Measurements from ENCODE around the gene TBCE. TPM values are rescaled to one million over a fixed set of nuclear protein-coding genes. Genes with fewer than 3 reads are reported as not detected.

TBCE gene
- total RNA-seq, 2 experiments from 2014 or later = 30.2 to 32.6 TPM

- H3K79me2 ChIP-seq (ENCODE audit: insufficient read depth, low read depth, low read length) = no peaks in the 10 kb centered on the region
- H3K4me2 ChIP-seq (ENCODE audit: low read length) = no peak overlapping the region
- no peak overlapping the region for H3K4me3 ChIP-seq (ENCODE audit: low read depth, low read length, poor library complexity, severe bottlenecking)
- no peaks in the 10 kb centered on the region for H3K4me1 ChIP-seq (ENCODE audit: insufficient read depth, low read length, poor library complexity, severe bottlenecking)
- TF ChIP-seq CTCF (conservative IDR thresholded peaks at IDR 0.05; ENCODE audit: low read length) (peak; percentile 90), EZH2phosphoT487 (IDR thresholded peaks at IDR 0.05; ENCODE audit: borderline replicate concordance, low read depth, low read length) (no peak)
- no TSS peak for BruUV-seq (replicated peaks)
- H2AFZ ChIP-seq (ENCODE audit: low read length) = no peak overlapping the region
- H3K9me3 ChIP-seq (ENCODE audit: low read length) = no peaks in the 10 kb centered on the region
- H3K9me2 ChIP-seq (ENCODE audit: insufficient read depth, low read length) = no peaks in the 10 kb centered on the region
- no peaks in the 10 kb centered on the region for H4K20me1 ChIP-seq (ENCODE audit: insufficient read depth, low read length)
- intact Hi-C loops (cut with micrococcal nuclease; ENCODE audit: unreplicated experiment) = loop anchor here (1.0 to 5.0 kb wide), 4 partner anchors 86 to 310 kb away; partner anchors contain the start of genes ARID4B and GGPS1
- no peak overlapping the region for H3K27ac ChIP-seq (ENCODE audit: low read depth, low read length, poor library complexity, severe bottlenecking)
- ChIA-PET POLR2A (interaction anchor here (0.5 to 0.6 kb wide), 2 partner anchors 180 to 190 kb away, joined by 3 read pairs; no protein-coding TSS in a partner anchor), CTCF (ENCODE audit: unreplicated experiment) (interaction anchor here (1.0 to 1.2 kb wide), 3 partner anchors 22 to 319 kb away, joined by 3 read pairs; no protein-coding TSS in a partner anchor)
- H3K36me3 ChIP-seq (ENCODE audit: insufficient read depth, low read length) = peaks cover 5% of the 10 kb centered on the region; the same call in 1 of the 2 replicates
- peak; percentile 77 for DNase-seq (ENCODE audit: low spot score)
Measured at GRCh38 chr1:235415008-235415904, 48.0 kb downstream of the TBCE start.

DNA sequence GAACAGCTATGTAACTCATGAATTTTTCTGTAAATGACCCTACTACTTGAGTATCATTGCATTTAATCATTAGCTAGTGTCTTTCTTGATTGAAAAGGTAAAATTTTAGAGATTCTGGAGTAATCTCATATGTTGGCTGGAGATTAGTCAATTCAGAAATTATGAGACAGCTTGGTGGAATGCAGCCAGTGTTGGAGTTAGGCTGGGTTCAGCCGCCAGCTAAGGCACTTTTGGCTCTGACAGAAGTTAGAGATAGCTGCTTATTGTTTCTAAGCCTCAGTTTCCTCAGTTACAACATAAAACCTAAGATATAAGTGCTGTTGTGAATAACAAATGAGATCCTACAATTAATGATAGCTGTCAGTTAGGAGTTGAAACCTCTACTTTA is 49.4 kb downstream of the TBCE start:
- TSS peak; percentile 42 for BruUV-seq (replicated peaks)
- TF ChIP-seq EZH2phosphoT487 (IDR thresholded peaks at IDR 0.05; ENCODE audit: borderline replicate concordance, low read depth, low read length) = no peak
- no peak for TF ChIP-seq CTCF (conservative IDR thresholded peaks at IDR 0.05; ENCODE audit: low read length)
- POLR2A ChIA-PET = interaction anchor here (0.6 to 1.2 kb wide), 7 partner anchors 9 to 493 kb away, joined by 3 to 5 read pairs (median 3); no protein-coding TSS in a partner anchor
- no peaks in the 10 kb centered on the region for H4K20me1 ChIP-seq (ENCODE audit: insufficient read depth, low read length)
- no peaks in the 10 kb centered on the region for H3K4me1 ChIP-seq (ENCODE audit: insufficient read depth, low read length, poor library complexity, severe bottlenecking)
- CTCF ChIA-PET (ENCODE audit: unreplicated experiment) = interaction anchor here (0.6 to 1.4 kb wide), 2 partner anchors 185 to 312 kb away, joined by 3 to 10 read pairs; no protein-coding TSS in a partner anchor
- no peak overlapping the region for H3K4me3 ChIP-seq (ENCODE audit: low read depth, low read length, poor library complexity, severe bottlenecking)
- H2AFZ ChIP-seq (ENCODE audit: low read length) = no peak overlapping the region
- intact Hi-C loops (cut with micrococcal nuclease; ENCODE audit: unreplicated experiment) = loop anchor here (2.0 to 5.0 kb wide), 3 partner anchors 219 to 930 kb away; no protein-coding TSS in a partner anchor
- no peaks in the 10 kb centered on the region for H3K79me2 ChIP-seq (ENCODE audit: insufficient read depth, low read depth, low read length)
- peaks cover 5% of the 10 kb centered on the region; the same call in 1 of the 2 replicates for H3K36me3 ChIP-seq (ENCODE audit: insufficient read depth, low read length)
- H3K27ac ChIP-seq (ENCODE audit: low read depth, low read length, poor library complexity, severe bottlenecking) = no peak overlapping the region
- no peaks in the 10 kb centered on the region for H3K9me3 ChIP-seq (ENCODE audit: low read length)
- H3K4me2 ChIP-seq (ENCODE audit: low read length) = no peak overlapping the region
- no peak for DNase-seq (ENCODE audit: low spot score)
- no peaks in the 10 kb centered on the region for H3K9me2 ChIP-seq (ENCODE audit: insufficient read depth, low read length)

Data from OCI-LY7 (cell line).